H9 (cell line): Measurements from ENCODE around the gene CDKL4. TPM values are rescaled to one million over a fixed set of nuclear protein-coding genes. Genes with fewer than 3 reads are reported as not detected.

Experiments
- DNase-seq: peaks from one replicate; pipeline ENCODE4 v3.0.0-alpha.2; 2017
- H2AFZ ChIP-seq: one replicate; pipeline ENCODE4 v1.6.1; 2013; ENCODE audit warnings: mild to moderate bottlenecking, low read length, control low read depth, moderate library complexity
- H2AK5ac ChIP-seq: 2 replicates; pipeline ENCODE4 v1.6.1; 2013; ENCODE audit warnings: low read length, control low read depth, mixed read lengths; ENCODE audit not compliant: insufficient read length
- H2BK120ac ChIP-seq: one replicate; pipeline ENCODE4 v1.6.1; 2013; ENCODE audit warnings: low read depth, mild to moderate bottlenecking, low read length, control low read depth, inconsistent platforms; ENCODE audit not compliant: poor library complexity, severe bottlenecking
- H2BK12ac ChIP-seq: 2 replicates; pipeline ENCODE4 v1.6.1; 2013; ENCODE audit warnings: low read length, control low read depth, mixed read lengths, low read depth; ENCODE audit not compliant: insufficient read length
- H2BK15ac ChIP-seq: 2 replicates; pipeline ENCODE4 v1.6.1; 2013; ENCODE audit warnings: low read depth, low read length, control low read depth
- H2BK20ac ChIP-seq: one replicate; pipeline ENCODE4 v1.6.1; 2013; ENCODE audit warnings: low read depth, mild to moderate bottlenecking, low read length, control low read depth, inconsistent platforms; ENCODE audit not compliant: poor library complexity, severe bottlenecking
- H2BK5ac ChIP-seq: 2 replicates; pipeline ENCODE4 v1.6.1; 2013; ENCODE audit warnings: low read length, control low read depth, mixed read lengths; ENCODE audit not compliant: insufficient read length
- H3K14ac ChIP-seq: 2 replicates; pipeline ENCODE4 v1.6.1; 2013; ENCODE audit warnings: low read length, control low read depth; ENCODE audit not compliant: insufficient read depth
- H3K18ac ChIP-seq: 2 replicates; pipeline ENCODE4 v1.6.1; 2013; ENCODE audit warnings: low read depth, mild to moderate bottlenecking, mixed read lengths, low read length, control low read depth; ENCODE audit not compliant: insufficient read length
- H3K23ac ChIP-seq: 2 replicates; pipeline ENCODE4 v1.6.1; 2013; ENCODE audit warnings: low read length, control low read depth, mixed read lengths, low read depth; ENCODE audit not compliant: insufficient read length
- H3K23me2 ChIP-seq: 2 replicates; pipeline ENCODE4 v1.6.1; 2013; ENCODE audit warnings: low read depth, mild to moderate bottlenecking, mixed read lengths, low read length, control low read depth; ENCODE audit not compliant: insufficient read length, poor library complexity, severe bottlenecking
- H3K27ac ChIP-seq: 2 replicates; pipeline ENCODE4 v1.5.1; 2013; ENCODE audit warnings: low read length, control low read depth, mixed read lengths, low read depth; ENCODE audit not compliant: insufficient read length
- H3K27me3 ChIP-seq: 2 replicates; pipeline ENCODE4 v1.6.1; 2013; ENCODE audit warnings: low read length, control low read depth, inconsistent platforms; ENCODE audit not compliant: insufficient read depth
- H3K4ac ChIP-seq: 2 replicates; pipeline ENCODE4 v1.6.1; 2013; ENCODE audit warnings: low read depth, mild to moderate bottlenecking, control low read depth, inconsistent platforms, low read length, moderate library complexity
- H3K4me1 ChIP-seq: 2 replicates; pipeline ENCODE4 v1.6.1; 2013; ENCODE audit warnings: low read length, control low read depth, inconsistent platforms; ENCODE audit not compliant: insufficient read depth
- H3K4me2 ChIP-seq: 2 replicates; pipeline ENCODE4 v1.6.1; 2013; ENCODE audit warnings: low read length, control low read depth, mixed read lengths; ENCODE audit not compliant: insufficient read length, insufficient read depth
- H3K56ac ChIP-seq: 2 replicates; pipeline ENCODE4 v1.6.1; 2013; ENCODE audit warnings: low read depth, mild to moderate bottlenecking, mixed read lengths, low read length, control low read depth; ENCODE audit not compliant: insufficient read length
- H3K79me1 ChIP-seq: 2 replicates; pipeline ENCODE4 v1.6.1; 2013; ENCODE audit warnings: low read depth, mild to moderate bottlenecking, moderate library complexity, low read length, control low read depth, inconsistent platforms; ENCODE audit not compliant: insufficient read depth, poor library complexity, severe bottlenecking
- H3K79me2 ChIP-seq: 2 replicates; pipeline ENCODE4 v1.6.1; 2013; ENCODE audit warnings: low read length, control low read depth, inconsistent platforms; ENCODE audit not compliant: insufficient read depth
- H3K9ac ChIP-seq: 2 replicates; pipeline ENCODE4 v1.6.1; 2013; ENCODE audit warnings: low read length, control low read depth, mixed read lengths; ENCODE audit not compliant: insufficient read length; ENCODE audit errors: extremely low read depth
- H3K9me3 ChIP-seq: one replicate; pipeline ENCODE4 v1.6.1; 2013; ENCODE audit warnings: low read depth, low read length, inconsistent platforms; ENCODE audit not compliant: control insufficient read depth
- H3T11ph ChIP-seq: one replicate; pipeline ENCODE4 v1.6.1; 2013; ENCODE audit warnings: mild to moderate bottlenecking, low read length, control low read depth, inconsistent platforms
- H4K20me1 ChIP-seq: one replicate; pipeline ENCODE4 v1.6.1; 2013; ENCODE audit not compliant: control insufficient read depth, insufficient read length, insufficient read depth
- H4K5ac ChIP-seq: 2 replicates; pipeline ENCODE4 v1.6.1; 2013; ENCODE audit warnings: low read depth, mild to moderate bottlenecking, mixed read lengths, low read length, control low read depth; ENCODE audit not compliant: insufficient read length
- H4K8ac ChIP-seq: replicated peaks from 2 replicates; pipeline ENCODE4 v1.6.1; 2013; ENCODE audit warnings: low read length, control low read depth, mixed read lengths, low read depth; ENCODE audit not compliant: insufficient read length
- H4K91ac ChIP-seq: 2 replicates; pipeline ENCODE4 v1.6.1; 2013; ENCODE audit warnings: low read depth, mild to moderate bottlenecking, moderate library complexity, mixed read lengths, low read length, control low read depth; ENCODE audit not compliant: insufficient read length
- H3K27ac Mint-ChIP-seq, 3 experiments: 2 replicates in 2 of 3; 3 replicates in 1 of 3; pipeline ENCODE4 v1.8.0; 2020 to 2021; ENCODE audit warnings: mixed read lengths in 3 of 3, mild to moderate bottlenecking in 1 of 3, moderate library complexity in 1 of 3
- H3K27me3 Mint-ChIP-seq: 2 replicates; pipeline ENCODE4 v1.8.0; 2021; ENCODE audit warnings: low read depth, mild to moderate bottlenecking, moderate library complexity, mixed read lengths
- H3K36me3 Mint-ChIP-seq, 3 experiments: 2 replicates in 2 of 3; 3 replicates in 1 of 3; pipeline ENCODE4 v1.8.0; 2020 to 2021; ENCODE audit warnings: low read depth in 3 of 3, mixed read lengths in 3 of 3; ENCODE audit not compliant: insufficient read depth in 1 of 3
- H3K4me1 Mint-ChIP-seq, 2 experiments: 2 replicates each; pipeline ENCODE4 v1.8.0; 2020; ENCODE audit warnings: mixed read lengths in 2 of 2
- H3K4me3 Mint-ChIP-seq, 2 experiments: 2 replicates in 1 of 2; 3 replicates in 1 of 2; pipeline ENCODE4 v1.8.0; 2020 to 2021; ENCODE audit warnings: mild to moderate bottlenecking in 2 of 2, mixed read lengths in 2 of 2, moderate library complexity in 1 of 2
- H3K9me3 Mint-ChIP-seq, 2 experiments: 2 replicates in 1 of 2; 3 replicates in 1 of 2; pipeline ENCODE4 v1.8.0; 2020; ENCODE audit warnings: mild to moderate bottlenecking in 2 of 2, mixed read lengths in 2 of 2, moderate library complexity in 1 of 2
- WGBS: extraction: QIAGEN DNeasy Blood & Tissue Kit; methylation state at CpG from one replicate; pipeline ENCODE4 v1.1.7; 2013; ENCODE audit warnings: missing lambda C conversion rate, low lambda C conversion rate, mixed read lengths; ENCODE audit not compliant: insufficient read length; ENCODE audit errors: extremely low coverage; 5-methylcytosine and 5-hydroxymethylcytosine counted together
- long read RNA-seq: library from polyadenylated mRNA; unstranded; transcript quantifications from one replicate; pipeline ENCODE4 v2.0.0, GENCODE V29; 2020
- total RNA-seq: library from RNA; stranded (reverse); gene quantifications from 2 replicates; pipeline ENCODE4 v1.2.1, GENCODE V29; 2021
- TF ChIP-seq, protein P1 (sequence below): fragments of 200-600 bp; sonication (generic); conservative IDR thresholded peaks from 3 replicates; pipeline ENCODE4 v1.8.0; 2021; ENCODE audit warnings: antibody characterized with exemption, mild to moderate bottlenecking

CDKL4 gene
- not detected in 2 replicates for total RNA-seq
- long read RNA-seq = 0 reads

DNA sequence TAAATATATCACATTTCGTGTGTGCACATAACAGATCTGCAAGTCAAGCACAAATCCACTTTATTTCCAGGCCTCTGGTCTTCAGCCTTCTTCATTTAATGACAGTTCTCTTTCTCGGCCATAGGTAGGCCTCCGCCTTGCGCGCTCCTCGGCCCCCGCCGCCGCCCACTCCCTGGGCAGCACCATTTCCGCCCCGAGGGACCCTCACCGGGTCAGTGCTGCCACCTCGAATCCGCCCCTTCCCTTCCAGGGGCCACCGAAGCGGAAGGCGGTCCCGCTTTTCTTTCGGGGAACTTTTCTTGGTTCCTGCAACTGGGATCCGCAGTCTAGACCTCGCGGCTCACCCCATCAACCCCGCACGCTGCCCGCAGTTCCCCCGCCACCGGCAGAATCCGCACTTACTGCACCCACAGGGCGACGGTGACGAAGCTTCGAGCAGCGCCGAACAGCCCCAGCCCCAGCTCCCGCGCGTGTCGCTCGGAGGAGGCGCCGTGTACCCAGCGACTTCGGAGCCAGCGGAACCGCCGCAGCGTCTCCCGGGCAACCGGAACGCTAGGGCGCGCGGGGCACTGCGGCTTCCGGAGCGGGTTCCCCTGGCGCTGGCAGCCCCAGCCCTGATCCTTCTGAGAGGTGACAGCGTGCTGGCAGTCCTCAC, at the start of gene CDKL4:
CDKL4 (minus strand) TSS at position 502 of the 655 bp plus-strand sequence.
- Histone ChIP-seq H3K23me2 (no peaks in the 10 kb centered on the region), H3K4ac (no peak within 1 kb of the TSS), H4K20me1 (no peaks in the 10 kb centered on the region), H3K23ac (no peak within 1 kb of the TSS), H3K27ac (no peak within 1 kb of the TSS), H2BK120ac (no peak within 1 kb of the TSS), H3K14ac (no peak within 1 kb of the TSS), H3K56ac (no peak within 1 kb of the TSS), H3K9me3 (no peaks in the 10 kb centered on the region), H2AK5ac (no peak within 1 kb of the TSS), H2BK5ac (no peak within 1 kb of the TSS), H3K4me2 (no peak within 1 kb of the TSS), H3T11ph (no peak within 1 kb of the TSS), H2BK12ac (no peak within 1 kb of the TSS), H3K79me1 (no peaks in the 10 kb centered on the region), H4K5ac (no peak within 1 kb of the TSS), H2BK15ac (no peak within 1 kb of the TSS), H3K79me2 (no peaks in the 10 kb centered on the region), H3K9ac (no peak within 1 kb of the TSS), H3K4me1 (no peaks in the 10 kb centered on the region), H2BK20ac (no peak within 1 kb of the TSS), H4K8ac (no peak within 1 kb of the TSS), H4K91ac (no peak within 1 kb of the TSS), H3K27me3 (no peaks in the 10 kb centered on the region), H2AFZ (no peak within 1 kb of the TSS), H3K18ac (no peak within 1 kb of the TSS)
- Mint-ChIP-seq H3K27me3 (no peaks in the 10 kb centered on the region), H3K27ac (no peak within 1 kb of the TSS; a peak in 1 of 7 replicates), H3K36me3 (peaks cover 7 to 12% (median 9%) of the 10 kb centered on the region in 3 experiments; a peak in 6 of 7 replicates), H3K9me3 (peaks cover 2 to 3% of the 10 kb centered on the region in 2 experiments; a peak in 3 of 5 replicates), H3K4me3 (no peak within 1 kb of the TSS), H3K4me1 (peaks cover 7 to 27% of the 10 kb centered on the region in 2 experiments)
- DNase-seq = no peak
- TF ChIP-seq, protein P1, sequence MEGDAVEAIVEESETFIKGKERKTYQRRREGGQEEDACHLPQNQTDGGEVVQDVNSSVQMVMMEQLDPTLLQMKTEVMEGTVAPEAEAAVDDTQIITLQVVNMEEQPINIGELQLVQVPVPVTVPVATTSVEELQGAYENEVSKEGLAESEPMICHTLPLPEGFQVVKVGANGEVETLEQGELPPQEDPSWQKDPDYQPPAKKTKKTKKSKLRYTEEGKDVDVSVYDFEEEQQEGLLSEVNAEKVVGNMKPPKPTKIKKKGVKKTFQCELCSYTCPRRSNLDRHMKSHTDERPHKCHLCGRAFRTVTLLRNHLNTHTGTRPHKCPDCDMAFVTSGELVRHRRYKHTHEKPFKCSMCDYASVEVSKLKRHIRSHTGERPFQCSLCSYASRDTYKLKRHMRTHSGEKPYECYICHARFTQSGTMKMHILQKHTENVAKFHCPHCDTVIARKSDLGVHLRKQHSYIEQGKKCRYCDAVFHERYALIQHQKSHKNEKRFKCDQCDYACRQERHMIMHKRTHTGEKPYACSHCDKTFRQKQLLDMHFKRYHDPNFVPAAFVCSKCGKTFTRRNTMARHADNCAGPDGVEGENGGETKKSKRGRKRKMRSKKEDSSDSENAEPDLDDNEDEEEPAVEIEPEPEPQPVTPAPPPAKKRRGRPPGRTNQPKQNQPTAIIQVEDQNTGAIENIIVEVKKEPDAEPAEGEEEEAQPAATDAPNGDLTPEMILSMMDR = no peak
- no CpG with 5 or more reads among the region's 58 CpGs for WGBS
